Spleen (tissue), 11 donors: Measurements from ENCODE around the gene ZNF565. TPM values are rescaled to one million over a fixed set of nuclear protein-coding genes. Genes with fewer than 3 reads are reported as not detected.
"Not testable (repeated sequence)": the region's sequence is repeated elsewhere in the genome, so short reads cannot be mapped to it uniquely, and the experiment has no call there.

Source experiments
- DNase-seq: peaks from one replicate; pipeline ENCODE4 v3.0.0-alpha.2; 2020
- H3K27ac ChIP-seq, 8 donors: fragments of 200-600 bp; sonication (generic) in 7 of 8; 1 replicate in 4 of 8; 2 replicates in 4 of 8; pipeline versions ENCODE4 v1.5.0 to v1.8.0; 2016 to 2021; ENCODE audit warnings: inconsistent platforms in 4 of 8, mild to moderate bottlenecking in 4 of 8, moderate library complexity in 1 of 8
- H3K27me3 ChIP-seq, 7 donors: fragments of 200-600 bp; sonication (generic) in 6 of 7; replicated peaks in 1 of 7; 1 replicate in 4 of 7; 2 replicates in 3 of 7; pipeline versions ENCODE4 v1.5.0 to v1.8.0; 2016 to 2021; ENCODE audit warnings: inconsistent platforms in 3 of 7, mild to moderate bottlenecking in 1 of 7
- H3K36me3 ChIP-seq, 6 donors: fragments of 200-600 bp; sonication (generic) in 5 of 6; 1 replicate in 4 of 6; 2 replicates in 2 of 6; pipeline versions ENCODE4 v1.5.0 to v1.8.0; 2016 to 2021; ENCODE audit warnings: inconsistent platforms in 2 of 6
- H3K4me1 ChIP-seq, 6 donors: fragments of 200-600 bp; sonication (generic) in 5 of 6; 1 replicate in 3 of 6; 2 replicates in 3 of 6; pipeline versions ENCODE4 v1.5.0 to v1.8.0; 2016 to 2021; ENCODE audit warnings: inconsistent platforms in 3 of 6
- H3K4me3 ChIP-seq, 8 donors: fragments of 200-600 bp; sonication (generic) in 7 of 8; 1 replicate in 4 of 8; 2 replicates in 4 of 8; pipeline versions ENCODE4 v1.5.0 to v1.8.0; 2016 to 2021; ENCODE audit warnings: inconsistent platforms in 4 of 8, mild to moderate bottlenecking in 4 of 8, moderate library complexity in 2 of 8
- H3K9me3 ChIP-seq, 8 donors: fragments of 200-600 bp; sonication (generic) in 7 of 8; 1 replicate in 4 of 8; 2 replicates in 4 of 8; pipeline versions ENCODE4 v1.5.0 to v1.8.0; 2016 to 2021; ENCODE audit warnings: inconsistent platforms in 4 of 8
- CTCF ChIP-seq, 11 experiments: fragments of 200-600 bp in 7 of 11; fragments of 450-650 bp in 4 of 11; sonication (generic) in 4 of 11; IDR thresholded peaks in 8 of 11; conservative IDR thresholded peaks in 3 of 11; 1 replicate in 7 of 11; 2 replicates in 4 of 11; pipeline versions ENCODE4 v1.4.0 to v1.8.0; 2016 to 2021; ENCODE audit warnings: antibody characterized with exemption in 11 of 11, inconsistent platforms in 4 of 11, mild to moderate bottlenecking in 1 of 11
- POLR2A ChIP-seq, 3 donors: fragments of 450-650 bp; IDR thresholded peaks; one replicate each; pipeline ENCODE4 v1.5.1; 2017; ENCODE audit warnings: antibody characterized with exemption in 3 of 3, mild to moderate bottlenecking in 1 of 3
- POLR2AphosphoS5 ChIP-seq, 3 donors: sonication (generic); formaldehyde crosslinking; IDR thresholded peaks; one replicate each; pipeline ENCODE4 v1.5.1; 2017; ENCODE audit warnings: antibody characterized with exemption in 3 of 3
- WGBS, 5 donors: extraction: QIAGEN DNeasy Blood & Tissue Kit in 3 of 5; methylation state at CpG; one replicate each; pipeline versions ENCODE4 v1.1.5 to v1.1.7; 2013 to 2018; 5-methylcytosine and 5-hydroxymethylcytosine counted together
- intact Hi-C: fragments of 100-400 bp; cut with DNase I; formaldehyde crosslinking; loops from one replicate; pipeline ENCODE4 v1.15.0; 2023; ENCODE audit warnings: low total_unique reads
- polyA plus RNA-seq, 3 donors: library from polyadenylated mRNA; stranded (reverse); fragments of 200-250 nt; gene quantifications; one replicate each; pipeline ENCODE4 v1.2.1, GENCODE V29; 2013
- total RNA-seq, 7 donors: library from RNA; depleted of rRNA in 3 of 7; stranded (reverse); fragments of >200 nt in 3 of 7; fragmentation: NEBNext Ultra II Directional in 4 of 7; extraction: Animal tissue kit (Norgen Biotek cat#: 25700) in 4 of 7; gene quantifications; one replicate each; pipeline versions ENCODE4 v1.1.0 to v1.2.1, GENCODE V29; 2016 to 2021
- donor health status: healthy with polysubstance abuse.
- donor health status: DM: no; HTN: no; CAD: no; lungs with moderate emphysema.
- donor health status: DM: no; HTN: no; CAD: no.
- donor health status: Bipolar disorder and iron deficiency.
- donor health status: healthy.
- donor health status: DM: no; HTN: no; CAD: no.
- donor health status: DM: yes; HTN: yes; CAD: no.

The ZNF565 gene
- total and polyA plus RNA-seq, 10 donors = 1.2 to 7.1 (median 3.6) TPM

- H3K9me3 ChIP-seq = peaks cover 0 to 91% (median 83%) of the 10 kb centered on the region in 8 donors
- peaks cover 0 to 14% (median 5%) of the 10 kb centered on the region in 6 donors for H3K4me1 ChIP-seq
- no peak overlapping the region for H3K4me3 ChIP-seq
- H3K36me3 ChIP-seq = peaks cover 0 to 17% (median 0%) of the 10 kb centered on the region in 6 donors
- TF ChIP-seq CTCF (IDR thresholded peaks at IDR 0.05 in 8 of 11, conservative IDR thresholded peaks at IDR 0.05 in 3 of 11) (no peak), POLR2AphosphoS5 (IDR thresholded peaks at IDR 0.05) (no peak), POLR2A (IDR thresholded peaks at IDR 0.05) (no peak)
- DNase-seq = no peak
- 71 to 86% (median 71%) methylated on average over 11 of the region's 11 CpGs for WGBS, 5 donors
- H3K27me3 ChIP-seq = peaks cover 0 to 26% (median 0%) of the 10 kb centered on the region in 7 donors
- intact Hi-C loops = no loop called here
- H3K27ac ChIP-seq = no peak overlapping the region
Measured at GRCh38 chr19:36244066-36244465, 29.6 kb upstream of the ZNF565 start.

GRCh38 chr19:36236946-36237310 lies 22.5 kb upstream of the ZNF565 start:
- H3K4me1 ChIP-seq = no peaks in the 10 kb centered on the region
- peaks cover 38 to 89% (median 62%) of the 10 kb centered on the region in 6 donors for H3K36me3 ChIP-seq
- intact Hi-C loops = no loop called here
- 95 to 99% (median 99%) methylated on average over 3 of the region's 3 CpGs for WGBS, 5 donors
- H3K4me3 ChIP-seq = peak overlapping the region in 1 of 8 donors; percentile 17
- TF ChIP-seq CTCF (IDR thresholded peaks at IDR 0.05 in 8 of 11, conservative IDR thresholded peaks at IDR 0.05 in 3 of 11) = no peak
- no peak for TF ChIP-seq POLR2AphosphoS5 (IDR thresholded peaks at IDR 0.05)
- TF ChIP-seq POLR2A (IDR thresholded peaks at IDR 0.05) = no peak
- no peaks in the 10 kb centered on the region for H3K27me3 ChIP-seq
- no peak for DNase-seq
- no peak overlapping the region for H3K27ac ChIP-seq
- H3K9me3 ChIP-seq = peaks cover 12 to 100% (median 98%) of the 10 kb centered on the region in 8 donors

GRCh38 chr19:36236304-36236945 lies 22.0 kb upstream of the ZNF565 start:
- intact Hi-C loops = no loop called here
- 94 to 99% (median 96%) methylated on average over 6 of the region's 6 CpGs for WGBS, 5 donors
- Histone ChIP-seq H3K9me3 (peaks cover 12 to 100% (median 98%) of the 10 kb centered on the region in 8 donors), H3K27me3 (no peaks in the 10 kb centered on the region), H3K4me1 (no peaks in the 10 kb centered on the region), H3K36me3 (peaks cover 42 to 94% (median 67%) of the 10 kb centered on the region in 6 donors), H3K27ac (no peak overlapping the region), H3K4me3 (peak overlapping the region in 1 of 8 donors; percentile 17)
- DNase-seq = no peak
- no peak for TF ChIP-seq CTCF (IDR thresholded peaks at IDR 0.05 in 8 of 11, conservative IDR thresholded peaks at IDR 0.05 in 3 of 11)
- no peak for TF ChIP-seq POLR2AphosphoS5 (IDR thresholded peaks at IDR 0.05)
- TF ChIP-seq POLR2A (IDR thresholded peaks at IDR 0.05) = no peak

- intact Hi-C loops, H3K4me1 ChIP-seq, H3K4me3 ChIP-seq, DNase-seq, H3K27me3 ChIP-seq, H3K27ac ChIP-seq: not testable (repeated sequence)
- Histone ChIP-seq H3K36me3 (peaks cover 56 to 100% (median 95%) of the 10 kb centered on the region in 6 donors), H3K9me3 (peaks cover 12 to 100% (median 94%) of the 10 kb centered on the region in 8 donors)
- 77 to 95% (median 89%) methylated on average over 7 of the region's 7 CpGs for WGBS, 5 donors
Measured at GRCh38 chr19:36233626-36234025, 19.2 kb upstream of the ZNF565 start.
